ENCODE results near the gene ARAP2. TPM values are rescaled to one million over a fixed set of nuclear protein-coding genes. Genes with fewer than 3 reads are reported as not detected.

The ARAP2 gene
- total RNA-seq, 1 donor from 2014 or later = 59.1 TPM

GRCh38 chr4:36065274-36065871 is 178.9 kb downstream of the ARAP2 start:
- no peak for TF ChIP-seq CTCF (IDR thresholded peaks at IDR 0.05)
- CTCF ChIA-PET = no interaction called here
- H3K27me3 Mint-ChIP-seq = no peaks in the 10 kb centered on the region
- ATAC-seq (ENCODE audit: low read depth) (no peak), DNase-seq (no peak)
- no peak overlapping the region for H3K27ac Mint-ChIP-seq
- peaks cover 45% of the 10 kb centered on the region for H3K36me3 Mint-ChIP-seq (ENCODE audit: low read depth)
- POLR2A ChIA-PET = no interaction called here
- intact Hi-C loops (cut with micrococcal nuclease) = no loop called here
- no peaks in the 10 kb centered on the region for H3K4me1 Mint-ChIP-seq
- H3K4me3 Mint-ChIP-seq = no peak overlapping the region
- H3K9me3 Mint-ChIP-seq = no peaks in the 10 kb centered on the region

- Mint-ChIP-seq H3K36me3 (ENCODE audit: low read depth) (peaks cover 34% of the 10 kb centered on the region), H3K4me3 (no peak overlapping the region), H3K9me3 (no peaks in the 10 kb centered on the region), H3K27ac (no peak overlapping the region), H3K4me1 (no peaks in the 10 kb centered on the region), H3K27me3 (no peaks in the 10 kb centered on the region)
- POLR2A ChIA-PET = no interaction called here
- DNase-seq (no peak), ATAC-seq (ENCODE audit: low read depth) (no peak)
- no peak for TF ChIP-seq CTCF (IDR thresholded peaks at IDR 0.05)
- intact Hi-C loops (cut with micrococcal nuclease) = no loop called here
- CTCF ChIA-PET = no interaction called here
Observed at GRCh38 chr4:36064117-36064516, 180.2 kb downstream of the ARAP2 start.

- H3K27ac Mint-ChIP-seq = no peak overlapping the region
- H3K4me1 Mint-ChIP-seq = no peaks in the 10 kb centered on the region
- POLR2A ChIA-PET = no interaction called here
- ATAC-seq (ENCODE audit: low read depth) (no peak), DNase-seq (no peak)
- no peaks in the 10 kb centered on the region for H3K9me3 Mint-ChIP-seq
- intact Hi-C loops (cut with micrococcal nuclease) = no loop called here
- H3K36me3 Mint-ChIP-seq (ENCODE audit: low read depth) = no peaks in the 10 kb centered on the region
- no peaks in the 10 kb centered on the region for H3K27me3 Mint-ChIP-seq
- no peak overlapping the region for H3K4me3 Mint-ChIP-seq
- TF ChIP-seq CTCF (IDR thresholded peaks at IDR 0.05) = no peak
- CTCF ChIA-PET = no interaction called here
Observed at GRCh38 chr4:36056136-36056535, 188.2 kb downstream of the ARAP2 start.

- H3K27ac Mint-ChIP-seq = no peak overlapping the region
- ChIA-PET CTCF (no interaction called here), POLR2A (no interaction called here)
- H3K4me1 Mint-ChIP-seq = no peaks in the 10 kb centered on the region
- H3K4me3 Mint-ChIP-seq = no peak overlapping the region
- no peak for DNase-seq
- TF ChIP-seq CTCF (IDR thresholded peaks at IDR 0.05) = no peak
- ATAC-seq (ENCODE audit: low read depth) = no peak
- no peaks in the 10 kb centered on the region for H3K9me3 Mint-ChIP-seq
- no peaks in the 10 kb centered on the region for H3K36me3 Mint-ChIP-seq (ENCODE audit: low read depth)
- intact Hi-C loops (cut with micrococcal nuclease) = no loop called here
- no peaks in the 10 kb centered on the region for H3K27me3 Mint-ChIP-seq
Observed at GRCh38 chr4:36054694-36055422, 189.5 kb downstream of the ARAP2 start.

GRCh38 chr4:36053930-36054329 is 190.4 kb downstream of the ARAP2 start:
- Mint-ChIP-seq H3K27ac (no peak overlapping the region), H3K36me3 (ENCODE audit: low read depth) (no peaks in the 10 kb centered on the region), H3K4me1 (no peaks in the 10 kb centered on the region), H3K9me3 (no peaks in the 10 kb centered on the region), H3K4me3 (no peak overlapping the region), H3K27me3 (no peaks in the 10 kb centered on the region)
- TF ChIP-seq CTCF (IDR thresholded peaks at IDR 0.05) = no peak
- CTCF ChIA-PET = no interaction called here
- intact Hi-C loops (cut with micrococcal nuclease) = no loop called here
- no peak for ATAC-seq (ENCODE audit: low read depth)
- POLR2A ChIA-PET = no interaction called here
- no peak for DNase-seq
